ENCODE results near the gene LAG3.

LAG3 gene

DNA sequence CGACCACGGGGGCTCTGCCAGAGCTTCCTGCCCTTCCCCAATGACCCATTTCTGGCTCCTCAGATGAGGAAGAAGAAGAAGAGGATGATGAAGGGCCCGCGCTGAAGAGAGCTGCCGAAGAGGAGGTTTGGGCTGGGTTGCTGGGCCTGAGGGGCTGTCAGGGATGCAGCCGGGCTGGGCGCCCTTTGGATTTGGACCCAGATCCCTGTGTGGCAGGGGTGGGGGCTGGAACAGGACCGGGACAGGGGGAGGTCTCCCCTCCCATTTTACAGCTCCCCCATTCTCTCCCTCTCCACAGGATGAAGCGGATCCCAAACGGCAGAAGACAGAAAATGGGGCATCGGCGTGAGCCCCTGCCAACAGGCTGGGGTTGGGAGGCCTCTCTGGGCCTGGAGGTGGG is 2.2 kb upstream of the LAG3 start:
- Histone ChIP-seq H3K4me2 (ENCODE audit: low read length) (no peak overlapping the region), H3K36me3 (ENCODE audit: control insufficient read depth, low read length) (no peaks in the 10 kb centered on the region), H3K27me3 (ENCODE audit: control insufficient read depth, low read length) (peaks cover 24% of the 10 kb centered on the region), H3K79me2 (ENCODE audit: control insufficient read depth, low read length) (peaks cover 9% of the 10 kb centered on the region), H3K27ac (ENCODE audit: low read depth, low read length) (no peak overlapping the region), H3K9me2 (replicated peaks; ENCODE audit: control insufficient read depth, low read length) (no peaks in the 10 kb centered on the region), H4K20me1 (ENCODE audit: control insufficient read depth, insufficient read depth, low read depth, low read length) (peaks cover 3% of the 10 kb centered on the region; the same call in 1 of the 2 replicates), H3K4me1 (ENCODE audit: control insufficient read depth, low read length) (peaks cover 20% of the 10 kb centered on the region), H3K9me3 (ENCODE audit: control insufficient read depth, insufficient read depth, low read length) (no peaks in the 10 kb centered on the region), H3K4me3 (ENCODE audit: low read length) (no peak overlapping the region), H3F3A (ENCODE audit: control insufficient read depth, insufficient read depth) (peaks cover 8% of the 10 kb centered on the region)
- TF ChIP-seq, protein P1, sequence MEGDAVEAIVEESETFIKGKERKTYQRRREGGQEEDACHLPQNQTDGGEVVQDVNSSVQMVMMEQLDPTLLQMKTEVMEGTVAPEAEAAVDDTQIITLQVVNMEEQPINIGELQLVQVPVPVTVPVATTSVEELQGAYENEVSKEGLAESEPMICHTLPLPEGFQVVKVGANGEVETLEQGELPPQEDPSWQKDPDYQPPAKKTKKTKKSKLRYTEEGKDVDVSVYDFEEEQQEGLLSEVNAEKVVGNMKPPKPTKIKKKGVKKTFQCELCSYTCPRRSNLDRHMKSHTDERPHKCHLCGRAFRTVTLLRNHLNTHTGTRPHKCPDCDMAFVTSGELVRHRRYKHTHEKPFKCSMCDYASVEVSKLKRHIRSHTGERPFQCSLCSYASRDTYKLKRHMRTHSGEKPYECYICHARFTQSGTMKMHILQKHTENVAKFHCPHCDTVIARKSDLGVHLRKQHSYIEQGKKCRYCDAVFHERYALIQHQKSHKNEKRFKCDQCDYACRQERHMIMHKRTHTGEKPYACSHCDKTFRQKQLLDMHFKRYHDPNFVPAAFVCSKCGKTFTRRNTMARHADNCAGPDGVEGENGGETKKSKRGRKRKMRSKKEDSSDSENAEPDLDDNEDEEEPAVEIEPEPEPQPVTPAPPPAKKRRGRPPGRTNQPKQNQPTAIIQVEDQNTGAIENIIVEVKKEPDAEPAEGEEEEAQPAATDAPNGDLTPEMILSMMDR (IDR thresholded peaks at IDR 0.05; ENCODE audit: low read depth, low read length, poor library complexity, severe bottlenecking) = no peak

DNA sequence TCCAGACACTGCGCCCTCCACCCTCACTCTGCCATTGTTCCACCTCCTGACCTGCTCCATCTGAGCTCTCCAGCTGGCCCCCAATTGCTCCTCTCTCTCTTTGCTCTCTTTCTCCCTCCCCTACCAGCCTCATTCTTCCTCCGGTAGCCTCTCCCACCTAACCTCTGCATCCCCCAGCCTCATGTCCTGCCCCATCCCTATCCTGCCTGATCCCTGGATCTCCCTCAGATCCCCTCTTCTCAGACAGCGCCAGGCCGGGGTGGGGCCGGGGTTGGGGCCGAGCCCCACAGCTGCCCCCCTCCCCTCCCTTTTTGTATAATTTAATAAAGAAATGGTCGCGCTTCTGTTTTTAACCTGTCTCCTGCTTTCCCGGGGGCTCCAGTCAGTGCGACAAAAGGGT is 1.7 kb upstream of the LAG3 start:
- Histone ChIP-seq H3K79me2 (ENCODE audit: control insufficient read depth, low read length) (peaks cover 9% of the 10 kb centered on the region), H3F3A (ENCODE audit: control insufficient read depth, insufficient read depth) (peaks cover 3% of the 10 kb centered on the region; the same call in 1 of the 2 replicates), H3K9me3 (ENCODE audit: control insufficient read depth, insufficient read depth, low read length) (no peaks in the 10 kb centered on the region), H3K4me2 (ENCODE audit: low read length) (no peak overlapping the region), H4K20me1 (ENCODE audit: control insufficient read depth, insufficient read depth, low read depth, low read length) (peaks cover 3% of the 10 kb centered on the region; the same call in 1 of the 2 replicates), H3K27ac (ENCODE audit: low read depth, low read length) (no peak overlapping the region), H3K27me3 (ENCODE audit: control insufficient read depth, low read length) (peaks cover 29% of the 10 kb centered on the region), H3K36me3 (ENCODE audit: control insufficient read depth, low read length) (no peaks in the 10 kb centered on the region), H3K4me1 (ENCODE audit: control insufficient read depth, low read length) (peaks cover 15% of the 10 kb centered on the region), H3K4me3 (ENCODE audit: low read length) (no peak overlapping the region), H3K9me2 (replicated peaks; ENCODE audit: control insufficient read depth, low read length) (no peaks in the 10 kb centered on the region)
- TF ChIP-seq EZH2phosphoT487 (IDR thresholded peaks at IDR 0.05; ENCODE audit: borderline replicate concordance, low read length) = no peak
- TF ChIP-seq, protein P1 (IDR thresholded peaks at IDR 0.05; ENCODE audit: low read depth, low read length, poor library complexity, severe bottlenecking) = no peak

DNA sequence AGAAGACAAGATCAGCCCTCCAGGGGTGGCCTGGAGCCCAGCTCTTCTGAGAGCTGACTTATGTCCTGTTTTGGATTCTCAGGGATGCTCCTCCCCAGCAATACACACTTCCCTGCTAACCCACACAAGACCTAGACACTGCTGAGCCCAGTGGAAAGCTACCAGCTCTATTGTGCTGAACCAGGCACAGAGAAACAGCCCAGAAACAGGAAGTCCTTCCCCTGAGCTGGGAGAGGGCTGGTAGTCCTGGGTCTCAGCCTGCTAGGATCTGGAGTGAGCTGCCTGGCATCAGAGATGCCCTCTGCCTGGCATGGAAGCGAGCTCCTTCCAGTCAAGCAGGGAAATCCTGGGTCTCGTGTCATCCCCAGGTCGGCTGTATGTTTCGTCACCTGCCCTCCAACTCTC is 1.2 kb upstream of the LAG3 start:
- H3K27ac ChIP-seq (ENCODE audit: low read depth, low read length) = no peak overlapping the region
- no peak overlapping the region for H3K4me3 ChIP-seq (ENCODE audit: low read length)
- no peaks in the 10 kb centered on the region for H3K9me2 ChIP-seq (replicated peaks; ENCODE audit: control insufficient read depth, low read length)
- H3K4me1 ChIP-seq (ENCODE audit: control insufficient read depth, low read length) = peaks cover 10% of the 10 kb centered on the region
- peaks cover 34% of the 10 kb centered on the region for H3K27me3 ChIP-seq (ENCODE audit: control insufficient read depth, low read length)
- H3K36me3 ChIP-seq (ENCODE audit: control insufficient read depth, low read length) = no peaks in the 10 kb centered on the region
- H3K9me3 ChIP-seq (ENCODE audit: control insufficient read depth, insufficient read depth, low read length) = no peaks in the 10 kb centered on the region
- peaks cover 9% of the 10 kb centered on the region for H3K79me2 ChIP-seq (ENCODE audit: control insufficient read depth, low read length)
- H4K20me1 ChIP-seq (ENCODE audit: control insufficient read depth, insufficient read depth, low read depth, low read length) = peaks cover 3% of the 10 kb centered on the region; the same call in 1 of the 2 replicates
- H3F3A ChIP-seq (ENCODE audit: control insufficient read depth, insufficient read depth) = peaks cover 2% of the 10 kb centered on the region; the same call in 1 of the 2 replicates
- TF ChIP-seq, protein P1 (IDR thresholded peaks at IDR 0.05; ENCODE audit: low read depth, low read length, poor library complexity, severe bottlenecking) = no peak
- TF ChIP-seq EZH2phosphoT487 (IDR thresholded peaks at IDR 0.05; ENCODE audit: borderline replicate concordance, low read length) = no peak
- H3K4me2 ChIP-seq (ENCODE audit: low read length) = no peak overlapping the region

Measured in DOHH2 (cell line).